ENCODE results near the gene ADGRL3.
"Not testable (repeated sequence)": the region's sequence is repeated elsewhere in the genome, so short reads cannot be mapped to it uniquely, and the experiment has no call there.

Gene ADGRL3

DNA sequence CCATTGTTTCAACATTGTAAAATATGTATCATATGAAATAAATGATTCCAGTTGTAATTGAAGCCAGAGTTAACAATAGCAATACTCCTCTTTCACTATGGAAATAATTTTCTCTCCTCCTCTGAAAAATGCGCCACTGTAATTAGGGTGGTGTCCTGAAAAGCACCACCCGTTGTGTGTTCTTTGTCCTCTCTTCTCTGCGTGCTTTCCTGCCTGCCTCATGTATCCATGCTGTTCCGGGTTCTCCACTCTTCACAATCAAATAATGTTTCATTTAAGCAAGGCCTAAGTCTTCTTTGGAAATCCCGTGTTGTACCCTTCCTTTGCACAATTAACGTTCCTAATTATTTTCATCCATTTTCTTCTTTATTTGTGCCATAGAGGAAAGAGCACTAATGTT lies 293.3 kb downstream of the ADGRL3 start:
- DNase-seq (ENCODE audit: low read depth) = no peak

DNA sequence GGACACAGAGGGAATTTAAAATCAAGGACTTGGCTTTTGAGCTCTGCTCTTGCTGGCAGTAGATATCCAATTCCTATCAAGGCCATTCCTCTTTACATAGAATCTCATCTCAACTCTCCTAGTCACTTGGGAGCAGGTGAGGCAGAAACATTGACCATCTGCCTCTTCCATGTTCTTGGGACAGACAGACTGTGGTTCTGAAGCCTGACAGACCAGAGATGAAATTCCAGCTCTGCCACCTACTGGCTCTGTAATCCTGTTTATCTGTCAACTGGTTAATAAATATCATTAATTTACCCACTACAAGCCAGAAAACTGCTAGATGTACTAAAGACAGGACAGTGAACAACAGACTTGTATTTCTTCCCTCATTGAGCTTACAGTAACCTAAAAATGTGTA lies 300.8 kb downstream of the ADGRL3 start:
- DNase-seq (ENCODE audit: low read depth) = peak; percentile 22

DNA sequence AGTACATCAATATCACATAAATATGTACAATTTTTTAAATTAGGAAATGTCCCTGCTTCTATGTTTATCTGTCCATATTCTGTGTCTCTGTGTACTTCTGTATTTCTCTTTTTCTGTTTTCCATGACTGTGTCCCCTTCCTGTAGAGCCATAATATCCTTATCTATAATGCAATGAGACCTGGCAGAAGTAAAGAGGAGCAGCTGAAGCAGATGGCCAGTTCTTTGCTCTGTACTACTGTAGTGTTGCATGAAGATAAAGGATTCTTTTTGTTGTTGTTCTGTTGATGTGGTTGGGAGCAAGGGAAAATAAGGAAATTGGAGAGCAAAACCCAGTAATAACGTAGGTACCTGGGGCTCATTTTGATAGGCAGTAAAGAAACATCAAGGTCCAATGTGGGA lies 301.7 kb downstream of the ADGRL3 start:
- no peak for DNase-seq (ENCODE audit: low read depth)

DNA sequence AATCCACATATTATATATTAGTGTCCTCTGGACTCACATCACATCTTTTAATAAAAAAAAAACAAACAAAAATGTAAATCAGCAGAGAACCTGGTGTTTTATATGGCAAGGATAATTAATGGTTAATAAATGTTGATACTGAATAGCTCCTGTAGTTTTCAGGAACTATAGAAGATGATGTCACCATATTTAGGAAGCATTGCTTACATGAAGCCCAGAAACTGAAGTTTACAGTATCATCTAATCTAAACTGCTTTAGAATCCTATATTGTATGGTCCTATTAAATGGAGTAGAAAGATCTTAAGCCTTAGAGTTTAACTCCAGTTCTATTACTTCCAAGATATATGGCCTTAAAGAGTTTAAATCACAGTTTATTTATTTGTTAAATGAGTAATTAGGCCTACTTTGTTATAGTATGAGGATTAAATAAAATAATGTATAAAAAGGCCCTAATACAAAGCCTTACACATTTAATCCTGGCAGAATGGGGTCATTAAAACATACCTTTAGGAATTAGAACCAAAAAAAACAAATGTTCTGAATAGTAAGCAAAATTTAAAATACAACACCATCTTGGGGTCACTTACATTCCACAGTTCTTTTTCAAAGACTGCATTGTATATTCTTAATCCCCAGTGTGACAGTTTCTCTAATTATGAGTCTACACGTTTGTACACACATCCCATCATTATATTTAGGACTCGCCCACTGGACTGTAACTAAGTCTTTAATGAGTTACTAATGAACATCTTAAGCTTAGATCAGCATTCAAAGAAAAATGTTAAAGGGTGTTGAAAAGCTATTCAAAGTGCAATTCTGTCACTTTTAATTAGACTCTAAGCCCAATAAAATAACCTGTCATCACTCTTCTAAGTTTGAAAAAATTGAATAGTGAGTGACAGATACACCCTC lies 305.9 kb downstream of the ADGRL3 start:
- no peak for DNase-seq (ENCODE audit: low read depth)

DNA sequence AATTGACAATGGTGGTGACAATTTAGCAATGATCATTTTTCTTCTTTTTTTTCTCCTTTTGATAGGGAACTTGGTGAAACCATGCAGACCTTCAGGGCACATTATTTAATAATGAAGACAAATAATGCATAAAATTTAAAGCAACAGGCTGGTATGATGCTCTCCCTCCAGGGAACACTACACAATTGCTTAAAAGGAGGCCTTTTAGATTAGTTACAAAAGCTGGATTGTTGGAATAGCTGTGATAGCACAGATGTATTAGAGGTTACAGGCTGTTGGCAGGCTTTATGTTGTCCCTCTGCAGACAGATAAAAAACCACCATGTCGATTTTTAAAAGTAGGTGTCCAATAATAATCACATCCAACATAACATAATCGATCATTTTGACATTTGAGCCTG lies 307.0 kb downstream of the ADGRL3 start:
- DNase-seq (ENCODE audit: low read depth) = no peak

DNA sequence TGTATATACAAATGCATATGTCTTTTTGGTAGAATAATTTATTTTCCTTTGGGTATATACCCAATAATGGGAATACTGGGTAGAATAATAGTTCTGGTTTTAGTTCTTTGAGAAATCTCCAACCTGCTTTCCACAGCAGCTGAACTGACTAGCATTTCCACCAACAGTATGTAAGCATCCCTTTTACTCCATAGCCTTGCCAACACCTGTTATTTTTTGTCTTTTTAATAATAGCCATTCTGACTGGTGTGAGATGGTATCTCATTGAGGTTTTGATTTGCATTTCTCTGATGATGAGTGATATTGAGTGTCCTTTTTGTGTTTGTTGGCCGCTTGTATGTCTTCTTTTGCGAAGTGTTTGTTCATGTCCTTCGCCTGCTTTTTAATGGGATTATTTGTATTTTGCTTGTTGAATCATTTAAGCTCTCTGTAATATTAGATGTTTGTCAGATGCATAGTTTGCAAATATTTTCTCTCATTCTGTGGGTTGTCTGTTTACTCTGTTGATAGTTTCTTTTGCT lies 309.7 kb downstream of the ADGRL3 start:
- DNase-seq (ENCODE audit: low read depth) = not testable (repeated sequence)

DNA sequence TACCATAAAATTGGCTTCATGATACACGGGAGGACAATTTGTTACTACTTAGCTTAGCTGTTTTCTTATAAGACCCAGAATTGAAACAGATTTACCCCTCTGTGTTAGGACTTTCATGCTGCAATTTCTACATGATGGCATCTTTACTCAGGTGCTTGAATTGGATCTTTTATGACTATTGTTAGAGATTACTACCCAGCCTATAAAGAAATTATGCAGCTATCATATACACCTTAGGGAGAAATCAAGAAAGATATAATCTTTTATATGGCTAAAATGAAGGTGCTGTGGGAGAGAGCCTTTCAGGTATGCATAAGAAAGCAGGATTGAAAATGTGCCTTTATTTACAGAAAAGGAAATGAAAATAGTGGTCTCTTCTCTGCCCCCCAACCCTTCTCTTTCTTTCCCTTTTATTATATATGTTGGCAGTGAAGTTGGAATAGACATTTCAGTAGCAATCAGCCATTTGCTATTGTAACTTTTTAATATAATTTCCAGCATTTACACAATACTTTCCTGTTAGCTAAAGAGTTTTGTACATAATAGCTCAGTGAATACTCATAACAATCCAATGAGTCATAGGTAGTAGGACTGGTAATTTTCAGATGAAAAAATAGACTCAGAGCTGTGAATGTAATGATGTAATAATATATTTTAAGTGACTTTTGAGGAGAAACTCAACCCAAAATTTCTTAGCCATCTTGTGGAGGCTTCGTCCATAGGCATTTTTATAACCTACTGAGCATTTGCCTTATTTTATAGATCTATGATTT lies 311.8 kb downstream of the ADGRL3 start:
- peak; percentile 73 for DNase-seq (ENCODE audit: low read depth)

DNA sequence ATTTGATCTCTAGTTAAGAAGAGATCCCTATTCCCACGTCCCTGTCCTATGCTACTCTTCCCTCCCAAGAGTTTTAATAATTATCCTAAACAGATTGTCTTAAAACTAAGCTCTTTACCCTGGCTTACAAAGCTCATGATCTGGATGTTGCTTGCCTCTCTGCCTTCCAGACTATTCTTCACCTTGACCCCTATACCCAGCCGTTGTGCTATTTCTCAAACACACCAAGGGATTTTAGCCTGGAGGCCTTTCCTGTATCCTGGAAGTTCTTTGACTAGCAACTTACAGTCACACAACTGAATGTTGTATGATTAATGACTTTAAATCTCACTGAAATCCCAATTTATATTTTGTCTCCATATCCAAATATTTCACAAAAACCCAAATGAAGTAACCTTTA lies 314.9 kb downstream of the ADGRL3 start:
- DNase-seq (ENCODE audit: low read depth) = no peak

DNA sequence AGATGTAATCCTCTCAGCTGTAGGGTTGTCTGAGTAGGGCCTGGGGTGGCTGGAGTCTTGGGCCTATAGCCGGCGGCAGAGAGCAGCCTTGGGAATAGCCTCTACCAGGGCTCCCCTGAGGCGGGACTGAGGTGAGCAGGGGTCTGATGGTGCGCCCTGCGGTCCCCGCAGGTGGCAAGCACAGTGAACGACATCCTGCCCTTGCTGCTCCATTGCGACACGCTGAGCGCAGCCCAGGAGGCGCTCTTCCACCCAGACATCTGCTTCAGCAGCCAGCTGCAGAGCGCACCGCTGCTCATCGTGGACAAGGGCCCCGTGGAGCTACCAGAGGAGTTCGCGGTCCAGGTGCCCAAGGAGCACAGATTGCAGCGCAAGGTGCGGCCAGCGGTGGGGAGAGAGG lies 317.0 kb downstream of the ADGRL3 start:
- DNase-seq (ENCODE audit: low read depth) = no peak

DNA sequence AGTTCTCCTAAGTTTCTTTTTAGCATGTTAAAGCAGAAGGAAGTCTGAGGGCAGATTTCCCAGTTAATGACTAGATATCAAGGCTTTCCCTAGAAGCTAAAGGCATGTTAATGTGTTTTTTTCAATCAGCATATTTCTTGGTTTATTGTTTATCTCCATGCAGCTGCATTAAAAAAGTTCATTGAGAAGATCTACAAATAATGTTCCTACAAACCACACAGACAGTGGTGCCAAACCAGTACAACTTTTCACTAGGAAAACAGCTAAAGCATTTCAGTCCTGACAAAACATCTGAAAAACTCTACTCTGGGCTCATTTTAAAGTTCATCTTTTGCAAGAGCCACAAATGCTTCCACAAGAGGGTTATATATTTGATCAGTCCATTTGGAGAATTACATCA lies 320.0 kb downstream of the ADGRL3 start:
- DNase-seq (ENCODE audit: low read depth) = no peak

DNA sequence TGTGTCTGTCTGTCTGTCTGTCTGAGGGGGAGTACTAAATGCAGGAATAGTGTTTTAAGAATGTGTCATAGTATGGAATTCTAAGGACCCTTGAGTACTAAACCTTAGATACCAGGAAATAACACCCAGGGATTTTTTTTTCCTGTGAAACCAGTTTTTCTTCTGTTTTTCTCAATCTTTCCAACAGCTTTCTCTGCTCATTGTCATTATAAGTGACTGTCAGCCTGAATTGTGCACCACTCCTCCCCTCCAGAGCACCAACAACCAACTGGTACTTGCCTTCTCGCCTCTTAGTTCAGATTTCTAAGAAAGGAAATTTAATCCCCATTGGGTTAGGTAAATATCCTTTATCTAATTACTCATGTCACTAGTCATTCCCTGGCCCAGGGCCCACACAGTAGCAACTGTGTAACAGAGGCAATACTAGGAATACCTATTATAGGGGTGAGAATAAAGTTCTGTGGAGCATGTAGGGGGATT lies 320.6 kb downstream of the ADGRL3 start:
- peak; percentile 42 for DNase-seq (ENCODE audit: low read depth)

DNA sequence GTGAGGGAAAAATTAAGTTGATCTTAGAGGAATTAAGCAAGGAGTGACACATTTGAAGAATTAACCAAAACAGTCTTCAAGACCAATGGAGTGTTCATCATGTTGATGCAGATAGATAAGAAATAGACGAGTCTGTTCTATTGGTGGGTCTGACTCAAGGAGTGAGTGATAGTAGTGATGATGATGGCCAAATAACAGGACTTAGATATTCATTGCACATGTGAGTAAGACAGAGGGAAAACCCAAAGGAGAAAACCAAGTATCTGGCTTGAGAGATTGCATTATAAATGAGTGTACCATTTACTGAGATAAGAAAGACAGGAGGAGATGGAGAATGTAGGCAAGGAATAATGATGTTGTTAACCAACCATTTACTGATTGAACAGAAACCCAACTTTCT lies 321.3 kb downstream of the ADGRL3 start:
- no peak for DNase-seq (ENCODE audit: low read depth)

DNA sequence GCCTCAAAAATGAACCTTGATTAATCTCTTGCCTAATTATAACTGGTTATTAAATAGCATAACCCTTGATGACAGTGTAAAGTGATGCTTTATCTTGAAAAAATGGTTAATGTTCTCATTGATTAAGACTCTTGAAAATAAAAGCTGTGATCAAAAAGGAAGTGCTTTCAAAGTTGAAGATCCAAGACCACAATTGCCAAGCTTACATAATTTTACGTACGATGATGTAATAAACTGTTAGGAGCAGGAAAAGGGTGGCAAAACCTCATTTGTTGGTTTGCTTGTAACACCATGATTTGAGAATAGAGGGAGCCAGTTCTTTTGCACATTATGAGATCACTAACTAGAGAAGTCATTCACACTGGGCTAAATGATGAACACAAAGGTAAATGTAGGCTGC lies 322.2 kb downstream of the ADGRL3 start:
- no peak for DNase-seq (ENCODE audit: low read depth)

DNA sequence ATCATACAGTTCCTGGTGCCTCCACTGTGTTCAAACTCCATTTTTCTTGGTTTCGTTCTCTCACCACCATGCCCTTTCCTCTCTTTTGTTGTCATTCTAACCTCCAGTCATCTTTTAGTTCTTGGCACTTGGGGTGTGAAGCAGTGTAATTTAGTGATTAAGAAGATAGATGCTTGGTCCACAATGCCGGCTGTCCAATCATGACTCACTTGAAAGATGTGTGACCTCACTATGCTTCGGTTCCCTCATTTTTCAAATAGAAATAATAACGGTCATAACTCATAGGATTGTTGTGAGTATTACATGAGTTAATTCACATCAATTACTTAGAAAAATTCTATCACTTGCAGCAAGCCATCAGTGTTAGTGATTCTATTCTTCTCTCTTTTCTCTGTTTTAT lies 327.8 kb downstream of the ADGRL3 start:
- DNase-seq (ENCODE audit: low read depth) = peak; percentile 20

DNA sequence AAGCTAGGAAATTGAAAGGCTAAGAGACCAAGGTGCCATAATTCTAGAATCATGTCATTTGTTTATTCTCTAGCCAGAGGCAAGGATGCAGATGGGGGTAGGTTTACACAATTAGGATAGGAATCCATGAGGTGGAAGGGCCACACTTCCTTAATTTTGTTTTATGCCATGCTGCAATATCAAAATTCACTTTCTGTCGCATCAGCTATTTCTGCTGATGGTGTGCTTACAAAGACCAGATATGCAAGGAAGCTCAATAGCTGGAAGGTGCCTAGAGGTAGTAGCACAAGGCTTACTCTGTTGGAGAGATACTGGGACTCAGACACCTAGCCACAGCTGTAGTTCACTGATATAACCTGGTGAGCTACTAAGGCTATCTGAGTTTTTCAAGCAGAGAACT lies 328.5 kb downstream of the ADGRL3 start:
- DNase-seq (ENCODE audit: low read depth) = no peak

DNA sequence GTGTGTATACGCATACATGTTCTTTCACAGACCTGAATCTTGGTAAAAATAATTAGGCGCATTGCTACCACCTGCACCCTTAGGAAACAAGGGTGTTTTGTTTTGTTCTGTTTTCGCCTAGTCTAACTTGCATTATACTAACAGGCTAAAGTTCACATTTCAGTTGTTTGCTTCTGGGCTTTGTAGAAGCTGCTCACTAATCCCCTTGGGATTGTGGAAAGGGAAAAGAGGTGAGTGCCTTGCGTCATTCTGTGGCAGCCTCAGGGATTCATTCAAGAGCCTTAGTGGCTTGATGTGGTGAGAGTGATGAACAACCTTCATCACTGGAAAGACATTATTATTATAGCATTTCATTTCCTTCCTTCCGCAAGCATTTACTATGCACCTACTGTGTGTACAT lies 331.1 kb downstream of the ADGRL3 start:
- no peak for DNase-seq (ENCODE audit: low read depth)

DNA sequence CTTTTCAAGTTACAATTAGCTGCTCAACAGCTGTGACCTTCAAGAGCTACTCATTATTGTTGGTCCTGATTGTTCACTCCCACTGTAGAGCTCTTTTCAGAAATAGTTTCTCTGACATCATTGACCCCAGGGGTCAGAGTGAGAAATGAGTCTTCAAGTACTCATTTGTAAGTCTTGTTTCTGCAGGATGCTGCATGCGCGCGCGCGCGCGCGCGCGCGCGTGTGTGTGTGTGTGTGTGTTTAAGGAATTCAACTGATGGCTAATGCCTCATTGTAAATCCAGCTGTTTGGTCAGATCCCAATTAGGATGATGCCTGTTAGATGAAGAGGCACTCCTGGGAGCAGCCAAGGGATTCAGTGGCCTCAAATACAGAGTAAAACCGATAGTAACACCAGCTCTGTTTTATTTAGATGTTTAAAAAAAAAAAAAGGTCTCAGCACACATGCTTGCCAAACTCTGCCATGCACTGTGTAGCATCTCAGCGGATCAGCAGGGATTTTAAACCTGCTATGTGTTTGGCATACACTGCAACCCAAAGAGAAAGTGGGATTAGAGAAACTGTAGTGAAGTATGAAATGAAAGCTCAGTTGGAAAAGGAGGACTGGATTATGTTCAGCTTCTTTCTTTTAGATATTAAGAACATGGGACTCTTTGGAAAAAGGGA lies 332.3 kb downstream of the ADGRL3 start:
- no peak for DNase-seq (ENCODE audit: low read depth)

DNA sequence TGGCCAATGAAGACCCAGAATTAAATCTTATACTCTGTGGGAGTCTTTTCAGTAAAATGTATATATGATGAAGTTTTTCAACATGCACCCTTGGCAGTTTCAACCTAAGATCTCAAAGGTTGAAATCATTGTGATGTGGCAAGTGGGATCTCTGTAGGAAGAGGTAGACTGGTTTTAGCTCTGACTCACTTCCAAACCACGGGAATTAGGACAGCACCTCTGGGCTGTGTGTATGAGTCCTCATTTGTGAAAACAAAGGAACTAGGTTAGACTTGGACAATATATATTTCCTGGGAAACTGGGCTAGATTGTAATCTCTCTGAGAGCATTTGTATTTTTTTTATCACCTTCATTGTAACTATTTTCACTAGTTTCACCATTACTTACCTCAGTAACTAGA lies 333.0 kb downstream of the ADGRL3 start:
- peak; percentile 16 for DNase-seq (ENCODE audit: low read depth)

DNA sequence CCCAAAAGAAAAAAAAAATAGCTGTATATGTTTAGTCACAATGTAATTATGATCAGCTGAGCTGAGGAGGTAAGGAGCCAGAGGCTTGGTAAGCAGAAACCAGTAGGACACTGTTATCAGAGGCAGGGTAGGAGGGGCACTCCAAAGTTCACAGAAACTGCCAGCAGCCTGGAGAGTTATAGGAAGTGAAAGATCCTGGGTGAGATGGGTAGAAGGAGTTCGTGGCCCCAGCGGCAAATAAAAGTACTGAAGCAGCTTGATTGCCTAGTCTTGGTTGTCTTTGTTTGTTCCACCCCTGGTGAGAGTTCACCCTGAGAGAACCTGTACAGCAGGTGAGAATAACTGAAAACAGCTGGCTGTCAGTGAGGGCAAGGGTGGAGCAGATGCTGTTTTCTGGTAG lies 340.8 kb downstream of the ADGRL3 start:
- no peak for DNase-seq (ENCODE audit: low read depth)

DNA sequence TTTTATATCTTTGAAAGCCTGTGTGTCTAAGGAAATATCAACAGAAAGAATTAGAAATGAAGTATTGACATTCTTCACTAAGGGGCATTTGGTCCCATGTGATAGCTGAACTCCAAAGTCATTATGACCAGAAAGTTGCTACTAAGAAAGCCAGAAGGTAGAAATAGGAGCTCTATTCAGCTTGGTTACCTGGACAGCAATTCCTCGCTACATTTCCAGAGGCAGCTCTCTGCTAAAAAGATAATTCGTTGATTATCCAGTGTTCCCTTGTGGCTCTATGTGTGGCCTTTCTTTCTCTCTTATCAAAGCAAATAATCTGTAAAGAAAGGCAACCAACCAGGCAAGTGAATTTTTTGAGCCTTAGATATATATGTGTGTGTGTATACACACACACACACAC lies 341.3 kb downstream of the ADGRL3 start:
- no peak for DNase-seq (ENCODE audit: low read depth)

DNA sequence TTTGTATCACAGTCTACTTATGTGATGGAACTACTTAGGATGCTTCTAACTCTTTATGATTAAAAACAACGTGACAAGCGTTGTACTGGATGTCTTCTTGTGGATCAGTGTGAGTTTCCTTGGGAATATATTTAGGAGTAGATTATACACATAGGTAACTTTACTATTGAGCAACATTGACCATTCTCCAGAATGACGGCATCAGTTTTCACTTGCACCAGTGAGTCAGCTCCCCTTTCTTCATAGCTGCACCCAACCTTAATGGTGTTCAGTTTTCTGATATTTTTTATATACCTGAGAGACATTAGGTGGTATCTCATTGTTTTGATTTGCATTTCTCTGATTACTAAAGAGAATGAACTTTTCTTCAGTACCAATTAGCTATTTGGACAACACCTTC lies 343.9 kb downstream of the ADGRL3 start:
- no peak for DNase-seq (ENCODE audit: low read depth)

DNA sequence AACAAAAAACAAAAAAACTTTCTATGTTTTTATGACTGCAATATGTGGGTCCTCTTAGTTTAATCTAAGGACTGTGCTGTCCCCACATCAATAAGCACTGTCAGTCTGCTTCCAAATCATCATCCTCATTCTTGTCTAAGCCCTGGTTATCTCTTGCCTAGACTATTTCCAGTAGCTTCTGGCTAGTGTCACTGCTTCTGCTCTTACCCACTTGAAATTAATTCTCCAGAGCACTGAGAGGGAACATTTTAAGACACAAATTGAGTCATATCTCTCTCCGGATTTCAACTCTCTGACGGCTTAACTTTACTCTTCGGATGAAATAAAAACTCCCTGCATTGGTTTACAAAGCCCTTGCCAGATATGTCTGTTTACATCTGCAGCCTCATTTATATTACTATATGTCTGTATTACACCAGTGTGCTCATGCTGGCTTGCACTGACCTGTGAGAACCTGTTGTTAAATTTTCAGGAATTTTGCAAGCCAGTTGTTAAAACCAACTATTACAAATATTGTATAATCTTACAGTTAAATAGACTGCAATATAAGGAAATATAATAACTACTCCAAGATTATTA lies 345.9 kb downstream of the ADGRL3 start:
- no peak for DNase-seq (ENCODE audit: low read depth)

All from ELR (cell line).